GM23248 (cell line): ENCODE data around the gene DIDO1. TPM values are rescaled to one million over a fixed set of nuclear protein-coding genes. Genes with fewer than 3 reads are reported as not detected.

Experiments used
- DNase-seq: peaks from one replicate; pipeline ENCODE4 v3.0.0-alpha.2; 2015
- H2AFZ ChIP-seq: fragments of 200-600 bp; sonication (generic); 2 replicates; pipeline ENCODE4 v1.6.1; 2016; ENCODE audit warnings: antibody characterized with exemption
- H3F3A ChIP-seq: fragments of 200-600 bp; sonication (generic); 2 replicates; pipeline ENCODE4 v1.6.1; 2016; ENCODE audit warnings: mild to moderate bottlenecking, antibody characterized with exemption, mixed run types; ENCODE audit not compliant: insufficient read depth
- H3K27ac ChIP-seq: fragments of 200-600 bp; sonication (generic); 2 replicates; pipeline ENCODE4 v1.5.1; 2016; ENCODE audit warnings: mild to moderate bottlenecking
- H3K27me3 ChIP-seq: fragments of 200-600 bp; sonication (generic); replicated peaks from 2 replicates; pipeline ENCODE4 v1.6.1; 2016; ENCODE audit warnings: mild to moderate bottlenecking; ENCODE audit not compliant: insufficient read depth
- H3K36me3 ChIP-seq: fragments of 200-600 bp; sonication (generic); 2 replicates; pipeline ENCODE4 v1.6.1; 2016; ENCODE audit warnings: low read depth, mild to moderate bottlenecking
- H3K4me1 ChIP-seq: fragments of 200-600 bp; sonication (generic); 2 replicates; pipeline ENCODE4 v1.6.1; 2016; ENCODE audit warnings: mild to moderate bottlenecking; ENCODE audit not compliant: insufficient read depth
- H3K4me2 ChIP-seq: fragments of 200-600 bp; sonication (generic); one replicate; pipeline ENCODE4 v1.6.1; 2016; ENCODE audit warnings: mild to moderate bottlenecking; ENCODE audit not compliant: unreplicated experiment
- H3K4me3 ChIP-seq: fragments of 200-600 bp; sonication (generic); 2 replicates; pipeline ENCODE4 v1.5.1; 2016; ENCODE audit warnings: mild to moderate bottlenecking
- H3K79me2 ChIP-seq: fragments of 200-600 bp; sonication (generic); 2 replicates; pipeline ENCODE4 v1.6.1; 2016; ENCODE audit warnings: mild to moderate bottlenecking; ENCODE audit not compliant: insufficient read depth
- H3K9ac ChIP-seq: fragments of 200-600 bp; sonication (generic); 2 replicates; pipeline ENCODE4 v1.6.1; 2016; ENCODE audit warnings: mild to moderate bottlenecking
- H3K9me2 ChIP-seq: fragments of 200-600 bp; sonication (generic); 2 replicates; pipeline ENCODE4 v1.6.1; 2016; ENCODE audit warnings: mixed run types, mild to moderate bottlenecking, moderate library complexity; ENCODE audit not compliant: insufficient read depth
- H3K9me3 ChIP-seq: fragments of 200-600 bp; sonication (generic); one replicate; pipeline ENCODE4 v1.6.1; 2017; ENCODE audit warnings: low read depth
- H4K20me1 ChIP-seq: fragments of 200-600 bp; sonication (generic); 2 replicates; pipeline ENCODE4 v1.6.0; 2016; ENCODE audit not compliant: insufficient read depth
- EZH2 ChIP-seq: fragments of 200-600 bp; sonication (generic); IDR thresholded peaks from 2 replicates; pipeline ENCODE4 v1.6.1; 2018; ENCODE audit warnings: antibody characterized with exemption, mild to moderate bottlenecking; ENCODE audit not compliant: insufficient read depth, poor library complexity, severe bottlenecking
- EZH2phosphoT487 ChIP-seq: fragments of 200-600 bp; sonication (generic); IDR thresholded peaks from 2 replicates; pipeline ENCODE4 v1.6.1; 2018; ENCODE audit warnings: antibody characterized with exemption, moderate library complexity, mild to moderate bottlenecking, low read depth; ENCODE audit not compliant: insufficient read depth
- WGBS, 2 experiments: methylation state at CpG; one replicate each; pipeline ENCODE4 v1.1.6; 2015 to 2017; ENCODE audit warnings: low lambda C conversion rate in 2 of 2, low coverage in 1 of 2; ENCODE audit errors: missing lambda C conversion rate in 2 of 2; 5-methylcytosine and 5-hydroxymethylcytosine counted together
- in situ Hi-C: fragments of 300-500 bp; cut with MboI; formaldehyde crosslinking; loops from 2 replicates; pipeline ENCODE4 v1.15.0; 2020
- polyA plus RNA-seq: library from polyadenylated mRNA; unstranded; fragments of >200 nt; fragmentation: Nextera tagmentation; extraction: Ambion mirVana; gene quantifications from 2 replicates; pipeline ENCODE4 v1.2.1, GENCODE V29; 2016
- total RNA-seq: library from RNA; depleted of rRNA; stranded (reverse); fragments of >200 nt; shearing (Covaris generic); gene quantifications from 2 replicates; pipeline ENCODE4 v1.2.3, GENCODE V29; 2014

The DIDO1 gene
- total and polyA plus RNA-seq, 2 experiments from 2014 or later, result 16.2 to 37.1 TPM

GRCh38 chr20:62831361-62831788, 94.9 kb downstream of the DIDO1 start:
- in situ Hi-C loops, result no loop called here
- Histone ChIP-seq H3K9me3 (no peaks in the 10 kb centered on the region), H3K27ac (no peak overlapping the region), H3K4me2 (no peak overlapping the region), H3K4me1 (no peaks in the 10 kb centered on the region), H3F3A (no peaks in the 10 kb centered on the region), H4K20me1 (no peaks in the 10 kb centered on the region), H3K9me2 (no peaks in the 10 kb centered on the region), H3K36me3 (no peaks in the 10 kb centered on the region), H3K79me2 (no peaks in the 10 kb centered on the region), H3K4me3 (no peak overlapping the region), H3K27me3 (no peaks in the 10 kb centered on the region), H3K9ac (no peak overlapping the region), H2AFZ (no peak overlapping the region)
- DNase-seq, result no peak
- WGBS, 2 experiments, result 86 to 87% methylated on average over 10 of the region's 10 CpGs
- TF ChIP-seq EZH2 (no peak), EZH2phosphoT487 (no peak)

DNA sequence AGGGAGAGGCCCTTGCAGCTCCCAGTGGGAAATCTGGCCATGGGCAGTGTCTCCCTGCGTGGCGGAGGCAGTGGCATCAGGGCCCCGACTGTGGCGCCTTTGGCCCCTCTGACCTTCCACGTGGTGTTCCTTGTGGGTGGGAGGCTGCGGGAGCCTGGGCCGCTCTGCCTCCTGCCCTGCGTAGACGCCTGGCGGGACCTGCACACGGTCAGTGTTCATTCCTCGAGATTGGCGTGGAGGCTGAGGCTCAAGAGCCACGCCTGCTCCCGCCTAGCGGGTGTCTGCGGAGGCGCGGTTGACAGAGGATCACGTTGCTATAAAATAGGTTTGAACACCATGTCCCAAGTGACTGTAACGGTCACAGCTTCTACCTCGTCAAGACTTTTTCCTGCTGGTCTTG, 95.5 kb downstream of the DIDO1 start:
- no peaks in the 10 kb centered on the region for H3K36me3 ChIP-seq
- no peak overlapping the region for H3K4me3 ChIP-seq
- no peaks in the 10 kb centered on the region for H4K20me1 ChIP-seq
- TF ChIP-seq EZH2phosphoT487 (no peak), EZH2 (no peak)
- no peaks in the 10 kb centered on the region for H3K4me1 ChIP-seq
- H3K27ac ChIP-seq, result no peak overlapping the region
- no peak overlapping the region for H3K4me2 ChIP-seq
- no peak overlapping the region for H3K9ac ChIP-seq
- H3F3A ChIP-seq, result no peaks in the 10 kb centered on the region
- in situ Hi-C loops, result no loop called here
- no peaks in the 10 kb centered on the region for H3K27me3 ChIP-seq
- no peaks in the 10 kb centered on the region for H3K79me2 ChIP-seq
- WGBS, 2 experiments, result 90% methylated on average over 21 to 22 of the region's 22 CpGs
- H3K9me2 ChIP-seq, result no peaks in the 10 kb centered on the region
- no peak overlapping the region for H2AFZ ChIP-seq
- no peaks in the 10 kb centered on the region for H3K9me3 ChIP-seq
- DNase-seq, result no peak

- Histone ChIP-seq H3K36me3 (no peaks in the 10 kb centered on the region), H3K4me2 (no peak overlapping the region), H3K4me3 (no peak overlapping the region), H3K9me2 (no peaks in the 10 kb centered on the region), H3K4me1 (no peaks in the 10 kb centered on the region), H2AFZ (no peak overlapping the region), H3K9ac (no peak overlapping the region), H3K27me3 (no peaks in the 10 kb centered on the region), H4K20me1 (no peaks in the 10 kb centered on the region), H3K27ac (no peak overlapping the region), H3F3A (no peaks in the 10 kb centered on the region), H3K9me3 (no peaks in the 10 kb centered on the region), H3K79me2 (no peaks in the 10 kb centered on the region)
- DNase-seq, result no peak
- in situ Hi-C loops, result no loop called here
- no peak for TF ChIP-seq EZH2phosphoT487
- no peak for TF ChIP-seq EZH2
- 88 to 90% methylated on average over 9 to 14 of the region's 14 CpGs for WGBS, 2 experiments
Observed at GRCh38 chr20:62830251-62830650, 96.1 kb downstream of the DIDO1 start.

- Histone ChIP-seq H3K27ac (no peak overlapping the region), H3K9me2 (no peaks in the 10 kb centered on the region), H3K4me2 (no peak overlapping the region), H3K79me2 (no peaks in the 10 kb centered on the region), H3K4me3 (no peak overlapping the region), H3K36me3 (no peaks in the 10 kb centered on the region), H3K4me1 (no peaks in the 10 kb centered on the region), H3K9me3 (no peaks in the 10 kb centered on the region), H2AFZ (no peak overlapping the region), H3K27me3 (no peaks in the 10 kb centered on the region), H3F3A (no peaks in the 10 kb centered on the region), H4K20me1 (no peaks in the 10 kb centered on the region), H3K9ac (no peak overlapping the region)
- in situ Hi-C loops, result no loop called here
- WGBS, 2 experiments, result 83% methylated on average over 25 to 32 of the region's 32 CpGs
- no peak for TF ChIP-seq EZH2
- no peak for TF ChIP-seq EZH2phosphoT487
- DNase-seq, result no peak
Observed at GRCh38 chr20:62829231-62830230, 96.8 kb downstream of the DIDO1 start.
